Measurements from ENCODE around the gene ZNF407.

ZNF407 gene

DNA sequence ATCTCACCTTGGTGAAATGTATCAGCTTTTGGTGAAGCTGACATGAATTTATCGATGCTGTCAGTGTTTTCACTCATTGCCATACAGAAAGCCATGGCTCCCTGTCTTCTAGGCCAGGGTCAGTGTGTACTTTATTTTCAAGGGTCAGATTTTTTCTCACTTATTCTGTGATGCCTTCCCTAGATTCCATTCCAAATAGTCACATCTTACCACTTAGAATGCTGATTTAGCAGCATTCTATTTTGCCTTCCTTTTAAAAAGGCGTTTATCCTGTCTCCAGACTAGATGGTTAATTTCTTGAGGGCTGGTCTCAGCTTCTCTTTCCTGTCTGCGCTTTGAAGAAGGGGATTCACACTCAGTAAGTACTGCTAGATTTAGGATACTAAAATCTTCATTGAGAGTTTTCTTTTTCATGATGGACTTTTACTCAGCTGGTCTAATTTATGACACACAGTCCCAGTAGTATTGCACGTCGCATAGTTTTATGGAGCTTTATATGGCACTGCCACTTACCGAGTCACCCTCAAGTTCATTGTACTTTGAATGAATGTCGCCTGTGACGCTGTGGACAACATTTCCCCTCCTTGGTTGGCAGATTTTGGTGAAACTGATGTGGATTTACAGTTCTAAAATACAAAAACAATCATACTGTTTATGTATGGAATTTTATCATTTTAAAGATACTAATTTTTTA is 194.0 kb downstream of the ZNF407 start:
- DNase-seq (ENCODE audit: low read depth in 2 of 2), result no peak

- no peak for DNase-seq (ENCODE audit: low read depth in 2 of 2)
Observed at GRCh38 chr18:74793746-74794145, 196.1 kb downstream of the ZNF407 start.

DNA sequence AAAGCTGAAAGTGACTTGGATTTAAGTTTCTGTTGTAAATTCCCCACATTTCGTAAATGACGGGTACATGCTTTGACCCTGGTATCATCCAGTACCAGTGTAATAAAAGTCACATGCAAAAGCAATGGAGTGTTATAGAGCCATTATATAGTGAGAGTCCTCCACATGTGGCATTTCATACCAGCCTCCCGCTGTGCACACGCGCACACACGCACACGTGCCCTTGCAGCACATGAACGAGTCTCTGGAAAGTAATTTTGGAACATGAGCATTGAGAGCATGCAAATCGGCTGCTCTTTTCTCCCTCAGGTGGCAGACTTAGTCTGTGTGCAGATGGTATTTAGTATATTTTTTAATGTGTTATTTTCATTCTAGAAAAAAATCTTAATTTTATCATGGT is 198.1 kb downstream of the ZNF407 start:
- DNase-seq (ENCODE audit: low read depth in 2 of 2), result no peak

DNA sequence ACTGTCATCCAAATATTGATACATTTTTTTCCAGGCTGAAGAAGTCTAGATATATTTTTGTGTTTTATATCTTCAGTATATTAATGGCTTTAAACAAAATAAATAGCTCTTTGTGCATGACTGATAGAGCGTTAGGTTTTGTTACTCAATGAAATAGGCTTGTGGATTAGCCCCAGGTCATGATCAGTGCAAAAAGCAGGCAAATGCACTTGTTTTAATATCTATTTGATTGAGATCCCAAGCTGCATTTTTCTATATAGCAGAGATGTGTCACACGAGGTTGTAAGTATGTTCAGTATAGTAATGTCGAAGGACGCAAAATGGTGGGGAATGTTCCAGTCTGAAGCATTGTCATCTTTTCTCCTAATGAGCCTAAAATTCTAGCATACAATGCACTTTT is 198.5 kb downstream of the ZNF407 start:
- no peak for DNase-seq (ENCODE audit: low read depth in 2 of 2)

DNA sequence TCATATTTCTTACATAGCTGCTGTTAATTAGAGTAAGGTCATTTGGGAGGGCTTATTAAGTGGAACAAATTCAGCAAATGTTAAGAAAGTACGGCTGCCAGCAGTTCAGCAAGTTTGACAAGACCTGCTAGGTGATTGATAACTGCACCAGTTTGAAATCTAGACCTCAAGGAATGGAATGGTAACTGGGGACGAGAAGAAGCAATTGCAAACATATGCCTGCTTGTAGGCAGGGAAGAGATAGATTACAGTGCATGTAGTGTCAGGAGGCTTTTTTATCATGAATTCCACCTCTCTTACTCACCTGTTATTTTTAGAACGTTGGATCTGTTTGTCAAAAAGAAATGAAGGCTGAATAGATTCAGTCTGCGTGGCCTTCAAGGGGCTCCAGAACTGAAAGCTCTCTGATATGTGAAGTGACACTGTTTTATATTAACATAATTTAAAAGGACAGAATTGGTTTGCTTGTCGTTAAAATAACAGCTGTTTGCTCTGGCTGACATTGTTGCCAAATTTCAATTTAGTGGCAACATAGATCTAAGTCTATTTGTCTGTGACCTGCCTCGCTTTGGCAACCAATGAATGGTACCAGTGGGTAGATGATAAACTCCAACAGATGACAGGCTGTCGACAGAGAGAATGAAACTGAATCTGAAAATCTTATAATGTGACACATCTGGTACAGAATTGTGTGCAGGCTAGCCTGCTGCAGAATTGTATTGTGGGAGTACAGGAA is 199.3 kb downstream of the ZNF407 start:
- peak; percentile 65 to 66 for DNase-seq (ENCODE audit: low read depth in 2 of 2)

GRCh38 chr18:74797577-74798151 is 200.0 kb downstream of the ZNF407 start:
- DNase-seq (ENCODE audit: low read depth in 2 of 2), result no peak

DNA sequence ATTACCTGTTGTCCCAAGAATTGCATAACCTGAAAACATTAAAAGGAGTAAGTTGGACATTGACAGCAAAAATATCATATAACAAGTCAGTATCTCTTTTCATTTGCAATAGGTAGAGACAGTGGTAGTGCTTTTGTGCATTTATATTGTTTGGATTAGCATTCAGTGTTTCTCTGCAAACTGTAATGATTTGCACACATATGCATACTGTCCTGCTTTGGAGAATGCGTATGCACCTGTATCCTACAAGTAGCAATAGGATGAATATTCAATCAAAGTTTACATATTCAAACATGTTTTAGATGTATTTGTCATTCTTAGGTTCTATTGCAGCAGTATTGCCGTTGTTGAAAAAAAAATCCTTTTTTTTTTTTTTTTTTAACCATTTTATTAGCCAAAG is 201.9 kb downstream of the ZNF407 start:
- no peak for DNase-seq (ENCODE audit: low read depth in 2 of 2)

GRCh38 chr18:74800098-74800497 is 202.4 kb downstream of the ZNF407 start:
- DNase-seq (ENCODE audit: low read depth in 2 of 2), result no peak

DNA sequence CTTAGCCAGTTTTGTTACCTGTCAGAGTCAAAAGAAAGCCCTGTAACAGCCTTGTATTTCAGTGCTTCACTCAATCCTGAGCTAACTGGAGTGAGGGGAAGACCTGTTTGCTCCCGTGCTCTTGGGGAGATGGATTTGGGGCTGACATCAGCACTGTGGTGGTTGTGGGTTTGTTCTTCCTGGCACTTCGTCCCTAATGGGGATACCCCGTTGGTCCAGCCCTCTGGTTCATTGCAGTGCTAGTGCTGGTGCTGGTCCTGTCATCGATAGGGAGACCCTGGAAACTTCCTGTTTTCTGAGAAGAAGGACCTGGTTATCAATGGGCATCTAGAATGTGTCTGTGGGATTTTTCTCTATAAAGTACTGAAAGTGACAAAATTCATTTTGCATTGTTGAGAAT is 205.4 kb downstream of the ZNF407 start:
- DNase-seq (ENCODE audit: low read depth in 2 of 2), result no peak

- no peak for DNase-seq (ENCODE audit: low read depth in 2 of 2)
Observed at GRCh38 chr18:74803769-74804168, 206.1 kb downstream of the ZNF407 start.

GRCh38 chr18:74804677-74805076 is 207.0 kb downstream of the ZNF407 start:
- no peak for DNase-seq (ENCODE audit: low read depth in 2 of 2)

- DNase-seq (ENCODE audit: low read depth in 2 of 2), result no peak
Observed at GRCh38 chr18:74806073-74806472, 208.4 kb downstream of the ZNF407 start.

DNA sequence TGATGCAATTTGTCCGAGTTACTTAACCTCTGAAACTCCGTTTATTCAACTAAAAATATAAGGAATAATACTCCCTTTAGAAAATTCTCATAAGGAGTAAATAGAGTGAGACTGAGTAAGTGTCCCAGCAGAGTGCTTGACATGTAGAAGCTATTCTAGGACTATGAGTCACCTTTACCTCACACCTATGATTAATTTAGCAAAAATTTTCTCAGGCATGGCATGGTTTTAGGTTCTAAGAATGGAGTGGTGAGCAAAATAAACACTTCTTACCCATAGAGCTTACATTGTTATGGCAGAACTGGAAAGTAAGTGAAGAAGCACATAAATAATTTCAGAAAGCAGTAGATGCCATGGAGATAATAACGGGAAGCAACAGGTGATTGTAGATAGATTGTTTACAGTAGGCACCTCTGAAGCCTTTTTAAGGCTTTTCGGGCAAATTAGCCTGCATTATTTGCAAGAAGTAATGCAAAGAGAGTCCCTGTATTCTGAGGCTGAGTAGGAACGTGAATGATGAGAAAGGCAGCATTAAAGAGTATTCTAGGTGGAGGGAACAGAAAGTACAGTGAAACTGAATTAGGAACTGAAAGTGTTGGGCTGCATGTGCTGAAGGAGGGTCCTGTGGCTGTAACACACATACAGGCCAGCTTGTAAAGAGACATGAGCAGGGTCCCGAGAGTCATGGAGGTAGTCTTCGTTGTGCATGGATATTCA is 209.2 kb downstream of the ZNF407 start:
- DNase-seq (ENCODE audit: low read depth in 2 of 2), result no peak

GRCh38 chr18:74817576-74817975 is 219.9 kb downstream of the ZNF407 start:
- DNase-seq (ENCODE audit: low read depth in 2 of 2), result no peak

- DNase-seq (ENCODE audit: low read depth in 2 of 2), result no peak
Observed at GRCh38 chr18:74818516-74819175, 221.0 kb downstream of the ZNF407 start.

GRCh38 chr18:74819433-74820059 is 221.9 kb downstream of the ZNF407 start:
- DNase-seq (ENCODE audit: low read depth in 2 of 2), result no peak

GRCh38 chr18:74820160-74820780 is 222.6 kb downstream of the ZNF407 start:
- no peak for DNase-seq (ENCODE audit: low read depth in 2 of 2)

- no peak for DNase-seq (ENCODE audit: low read depth in 2 of 2)
Observed at GRCh38 chr18:74825460-74825859, 227.8 kb downstream of the ZNF407 start.

GRCh38 chr18:74826572-74826971 is 228.9 kb downstream of the ZNF407 start:
- no peak for DNase-seq (ENCODE audit: low read depth in 2 of 2)

DNA sequence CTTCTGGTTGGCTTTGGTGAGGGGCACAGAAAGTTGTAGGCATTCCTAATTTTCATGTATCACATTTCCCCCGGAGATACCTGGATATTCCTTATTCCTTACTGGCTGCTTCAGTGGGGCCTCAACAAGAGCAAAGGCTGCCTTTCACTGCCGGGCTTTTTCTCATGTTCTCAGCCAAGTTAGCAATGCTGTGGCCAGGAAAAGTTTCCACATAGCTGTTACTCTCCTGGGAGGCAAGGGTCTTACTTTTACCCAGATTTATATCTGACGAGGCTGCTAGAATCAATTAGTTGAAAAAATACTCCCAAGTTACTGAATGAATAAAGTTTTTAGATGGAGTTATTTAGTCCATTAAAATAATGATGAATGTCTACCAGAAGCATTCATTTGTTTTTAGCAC is 230.5 kb downstream of the ZNF407 start:
- no peak for DNase-seq (ENCODE audit: low read depth in 2 of 2)

All from fibroblast of skin of left biceps (primary cell).